DND-41 (cell line): ENCODE results near the gene UBASH3B.

Experiments
- EZH2 ChIP-seq: IDR thresholded peaks from 3 replicates; pipeline ENCODE4 v1.6.1; 2012; ENCODE audit warnings: borderline replicate concordance, low read depth, mild to moderate bottlenecking, moderate library complexity, low read length, inconsistent platforms; ENCODE audit not compliant: severe bottlenecking
- TF ChIP-seq, protein P1 (sequence below): IDR thresholded peaks from 2 replicates; pipeline ENCODE4 v1.5.1; 2012; ENCODE audit warnings: borderline replicate concordance, low read length, moderate library complexity, mild to moderate bottlenecking; ENCODE audit not compliant: poor library complexity, severe bottlenecking; ENCODE audit errors: extremely low read depth

DNA sequence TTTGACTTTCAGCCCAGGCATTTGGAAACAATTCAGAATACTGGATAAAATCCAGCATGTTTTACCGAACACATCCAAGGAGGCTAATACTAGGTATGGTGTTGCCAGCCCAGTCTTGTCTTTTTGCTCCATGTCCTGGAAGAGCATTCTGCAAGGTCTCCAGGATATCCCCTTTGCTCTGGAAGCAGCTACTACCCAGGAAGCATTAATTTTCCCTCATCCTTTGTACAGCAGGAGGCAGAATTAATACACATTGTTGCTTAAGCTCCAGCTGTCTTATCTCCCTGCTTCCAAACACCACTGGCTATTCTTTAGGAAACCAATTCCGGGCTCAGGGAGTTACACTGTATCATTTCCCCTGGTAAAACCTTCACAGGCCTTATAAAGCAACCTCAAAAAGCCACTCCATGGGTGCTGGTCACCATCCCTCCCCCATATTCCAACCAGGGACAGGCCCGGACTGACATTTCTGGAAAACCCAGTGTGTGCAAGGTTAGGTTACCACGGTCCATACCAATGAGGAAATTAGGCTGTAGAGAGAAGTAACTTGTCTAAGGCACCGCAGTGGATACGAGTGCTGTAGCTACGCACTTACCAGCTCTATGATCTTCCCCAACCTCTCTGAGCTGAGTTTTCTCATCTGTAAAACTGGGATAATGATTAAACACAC is 1.5 kb upstream of the UBASH3B start:
- TF ChIP-seq EZH2: no peak
- TF ChIP-seq, protein P1, sequence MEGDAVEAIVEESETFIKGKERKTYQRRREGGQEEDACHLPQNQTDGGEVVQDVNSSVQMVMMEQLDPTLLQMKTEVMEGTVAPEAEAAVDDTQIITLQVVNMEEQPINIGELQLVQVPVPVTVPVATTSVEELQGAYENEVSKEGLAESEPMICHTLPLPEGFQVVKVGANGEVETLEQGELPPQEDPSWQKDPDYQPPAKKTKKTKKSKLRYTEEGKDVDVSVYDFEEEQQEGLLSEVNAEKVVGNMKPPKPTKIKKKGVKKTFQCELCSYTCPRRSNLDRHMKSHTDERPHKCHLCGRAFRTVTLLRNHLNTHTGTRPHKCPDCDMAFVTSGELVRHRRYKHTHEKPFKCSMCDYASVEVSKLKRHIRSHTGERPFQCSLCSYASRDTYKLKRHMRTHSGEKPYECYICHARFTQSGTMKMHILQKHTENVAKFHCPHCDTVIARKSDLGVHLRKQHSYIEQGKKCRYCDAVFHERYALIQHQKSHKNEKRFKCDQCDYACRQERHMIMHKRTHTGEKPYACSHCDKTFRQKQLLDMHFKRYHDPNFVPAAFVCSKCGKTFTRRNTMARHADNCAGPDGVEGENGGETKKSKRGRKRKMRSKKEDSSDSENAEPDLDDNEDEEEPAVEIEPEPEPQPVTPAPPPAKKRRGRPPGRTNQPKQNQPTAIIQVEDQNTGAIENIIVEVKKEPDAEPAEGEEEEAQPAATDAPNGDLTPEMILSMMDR: no peak
